HG02970 (cell line): ENCODE data around the gene ULBP1.
"Not testable (repeated sequence)": the region's sequence is repeated elsewhere in the genome, so short reads cannot be mapped to it uniquely, and the experiment has no call there.

Experiments
- ATAC-seq: cut with Tn5 transposase; IDR thresholded peaks from one replicate; pipeline ENCODE4 v1.9.1; 2021; ENCODE audit warnings: mild to moderate bottlenecking, moderate library complexity, moderate number of reproducible peaks; ENCODE audit not compliant: unreplicated experiment, low FRiP score

Gene ULBP1

GRCh38 chr6:149931501-149931900, 32.2 kb upstream of the ULBP1 start:
- no peak for ATAC-seq

- ATAC-seq = no peak
Observed at GRCh38 chr6:149933036-149933435, 30.7 kb upstream of the ULBP1 start.

- no peak for ATAC-seq
Observed at GRCh38 chr6:149933461-149933860, 30.3 kb upstream of the ULBP1 start.

DNA sequence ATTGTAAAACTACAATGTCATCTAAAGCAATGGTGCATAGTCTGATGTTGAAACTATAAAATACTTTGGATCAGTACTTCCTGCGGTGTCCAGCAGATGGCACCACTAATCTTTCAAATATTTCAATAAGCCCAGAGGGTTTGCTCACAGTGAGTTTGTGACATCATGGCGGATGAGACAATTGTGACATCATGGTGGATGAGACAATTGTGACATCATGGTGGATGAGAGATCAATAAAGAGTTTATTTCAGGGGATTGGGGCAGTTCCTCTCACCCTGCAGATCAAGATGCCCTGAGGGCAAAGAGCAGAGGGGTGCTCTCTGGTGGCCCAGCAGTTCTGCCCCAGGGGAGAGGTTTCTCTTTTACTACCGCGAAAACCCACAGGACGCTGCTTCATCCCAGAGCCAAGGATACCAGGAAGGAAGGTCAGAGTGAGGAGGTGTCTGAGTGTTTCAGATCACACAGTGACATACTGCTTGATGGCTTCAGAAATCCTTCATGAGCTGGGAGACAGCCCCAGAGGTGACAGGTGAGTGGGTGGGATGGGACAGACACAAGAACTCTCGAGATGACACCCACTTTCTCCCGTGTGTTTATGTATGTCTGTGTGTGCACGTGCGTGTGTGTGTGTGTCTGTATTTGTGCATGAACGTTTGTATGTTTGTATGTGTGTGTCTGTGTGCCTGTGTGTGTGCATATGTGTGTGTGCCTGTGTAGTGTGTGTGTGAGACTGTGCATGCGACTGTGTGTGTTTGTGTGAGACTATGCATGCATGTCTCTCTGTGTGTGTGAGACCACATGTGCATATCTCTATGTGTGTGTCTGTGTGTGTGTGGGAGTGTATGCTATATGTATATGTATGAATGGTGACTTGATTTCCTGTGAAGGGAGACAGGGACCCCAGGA, 29.2 kb upstream of the ULBP1 start:
- no peak for ATAC-seq

- no peak for ATAC-seq
Observed at GRCh38 chr6:149935246-149935645, 28.5 kb upstream of the ULBP1 start.

DNA sequence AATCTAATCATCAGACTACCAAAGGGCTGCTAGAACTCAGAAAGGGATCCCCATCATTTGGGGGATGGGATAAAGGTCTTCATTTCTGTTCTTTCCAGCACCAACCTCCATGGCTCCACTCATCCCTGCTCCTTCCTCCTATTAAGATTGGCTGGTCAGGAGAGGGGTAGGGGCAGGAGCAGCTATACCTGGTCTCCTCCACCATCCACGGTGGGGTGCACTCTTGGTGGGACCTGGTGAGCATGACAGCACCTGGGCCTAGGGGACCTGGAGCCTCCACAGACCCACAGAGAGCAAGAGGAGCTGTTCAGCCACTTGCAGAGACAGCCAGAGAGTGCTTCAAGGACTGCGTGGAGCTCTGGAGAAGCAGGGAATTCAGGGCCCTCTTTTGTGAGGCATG, 28.1 kb upstream of the ULBP1 start:
- no peak for ATAC-seq

- ATAC-seq = no peak
Observed at GRCh38 chr6:149936743-149937142, 27.0 kb upstream of the ULBP1 start.

DNA sequence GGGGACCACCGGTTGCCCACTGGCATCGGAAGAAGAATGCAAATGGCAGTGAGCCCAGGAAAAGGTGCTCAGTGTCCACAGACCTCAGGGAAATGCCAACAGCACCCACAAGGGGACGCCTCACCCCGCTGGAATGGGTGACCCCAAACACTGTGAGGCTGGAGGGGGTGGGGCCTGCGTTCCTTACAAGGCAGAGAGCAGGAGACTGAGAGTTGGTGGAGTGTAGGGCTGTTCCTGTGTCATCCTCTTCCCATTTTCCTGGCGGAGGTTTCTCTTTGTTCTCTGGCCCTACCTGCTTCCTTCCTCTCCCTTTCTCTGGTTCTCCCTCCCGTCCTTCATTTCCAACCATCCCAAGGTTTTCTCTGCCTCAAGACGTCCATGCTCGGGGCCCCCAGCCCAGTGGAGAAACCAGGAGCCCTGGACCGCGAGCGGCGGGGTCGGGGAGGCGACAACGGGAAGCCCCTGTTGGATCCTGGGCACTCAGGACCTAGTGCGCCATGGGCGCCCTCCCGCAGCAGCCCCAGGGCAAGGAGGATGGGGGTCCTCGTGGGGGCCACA, 25.7 kb upstream of the ULBP1 start:
- ATAC-seq = not testable (repeated sequence)

GRCh38 chr6:149938571-149939355, 25.0 kb upstream of the ULBP1 start:
- peak; percentile 67 for ATAC-seq

DNA sequence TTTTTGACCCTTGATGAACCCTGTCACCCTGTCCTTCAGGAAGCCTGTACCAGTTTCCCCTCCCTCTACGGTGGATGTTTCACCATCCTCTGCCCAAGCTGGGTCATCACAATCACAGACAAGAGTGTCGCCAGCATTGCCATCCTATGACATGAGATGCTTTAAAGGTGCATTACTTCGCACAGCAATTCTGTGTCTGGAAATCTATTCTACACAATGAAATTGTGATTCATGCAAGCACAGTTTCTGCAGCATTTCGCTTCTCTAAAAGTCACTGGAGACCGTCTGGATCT, 24.4 kb upstream of the ULBP1 start:
- no peak for ATAC-seq

DNA sequence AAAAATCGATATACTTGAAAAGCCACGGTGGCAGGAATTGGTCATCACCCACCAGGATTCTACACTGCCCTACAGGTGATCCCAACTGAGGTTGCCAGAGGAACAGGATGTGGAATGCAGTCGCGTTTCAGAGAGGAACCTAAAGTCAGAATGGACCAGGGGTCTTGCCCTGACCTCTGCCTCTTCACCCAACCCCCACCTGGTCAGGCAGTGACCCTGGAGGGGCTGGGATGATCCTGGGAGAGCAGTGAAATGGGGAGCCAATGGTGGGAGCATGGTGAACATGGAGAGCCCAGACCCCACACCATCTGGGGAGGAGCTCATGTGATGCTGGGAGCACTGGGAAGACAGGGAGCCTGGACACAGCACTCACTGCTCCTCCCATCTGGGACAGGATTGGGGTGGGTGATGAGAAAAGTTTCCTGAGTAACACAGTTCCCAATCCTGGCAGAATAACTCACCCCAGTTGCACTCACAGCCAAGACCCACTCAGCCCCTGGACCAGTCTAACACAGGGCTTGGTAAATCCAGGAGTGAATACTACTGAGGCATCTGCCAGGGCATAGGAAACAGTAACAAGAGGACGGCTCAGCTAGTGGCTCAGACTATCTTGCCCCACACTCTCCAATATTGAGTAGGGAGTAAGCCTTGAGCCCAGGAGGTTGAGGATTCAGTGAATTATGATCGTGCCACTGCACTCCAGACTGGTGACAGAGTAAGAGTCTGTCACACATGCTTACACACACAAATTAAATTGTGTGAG, 23.7 kb upstream of the ULBP1 start:
- ATAC-seq = no peak

DNA sequence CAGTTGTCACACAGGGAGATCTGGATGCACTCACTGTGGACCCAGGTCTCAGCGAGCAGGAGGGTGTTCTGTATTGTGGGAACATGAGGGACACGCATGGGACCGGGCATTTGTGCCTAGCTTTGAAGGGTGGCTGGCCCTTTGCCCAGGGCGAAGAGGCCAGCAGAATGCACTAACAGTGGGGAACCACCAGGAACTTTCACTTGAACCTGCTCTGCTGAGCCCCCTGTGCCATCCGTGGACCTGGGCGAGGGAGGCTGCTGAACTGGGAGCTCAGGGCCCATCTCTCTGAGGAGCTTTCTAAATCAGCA, 23.1 kb upstream of the ULBP1 start:
- ATAC-seq = no peak

DNA sequence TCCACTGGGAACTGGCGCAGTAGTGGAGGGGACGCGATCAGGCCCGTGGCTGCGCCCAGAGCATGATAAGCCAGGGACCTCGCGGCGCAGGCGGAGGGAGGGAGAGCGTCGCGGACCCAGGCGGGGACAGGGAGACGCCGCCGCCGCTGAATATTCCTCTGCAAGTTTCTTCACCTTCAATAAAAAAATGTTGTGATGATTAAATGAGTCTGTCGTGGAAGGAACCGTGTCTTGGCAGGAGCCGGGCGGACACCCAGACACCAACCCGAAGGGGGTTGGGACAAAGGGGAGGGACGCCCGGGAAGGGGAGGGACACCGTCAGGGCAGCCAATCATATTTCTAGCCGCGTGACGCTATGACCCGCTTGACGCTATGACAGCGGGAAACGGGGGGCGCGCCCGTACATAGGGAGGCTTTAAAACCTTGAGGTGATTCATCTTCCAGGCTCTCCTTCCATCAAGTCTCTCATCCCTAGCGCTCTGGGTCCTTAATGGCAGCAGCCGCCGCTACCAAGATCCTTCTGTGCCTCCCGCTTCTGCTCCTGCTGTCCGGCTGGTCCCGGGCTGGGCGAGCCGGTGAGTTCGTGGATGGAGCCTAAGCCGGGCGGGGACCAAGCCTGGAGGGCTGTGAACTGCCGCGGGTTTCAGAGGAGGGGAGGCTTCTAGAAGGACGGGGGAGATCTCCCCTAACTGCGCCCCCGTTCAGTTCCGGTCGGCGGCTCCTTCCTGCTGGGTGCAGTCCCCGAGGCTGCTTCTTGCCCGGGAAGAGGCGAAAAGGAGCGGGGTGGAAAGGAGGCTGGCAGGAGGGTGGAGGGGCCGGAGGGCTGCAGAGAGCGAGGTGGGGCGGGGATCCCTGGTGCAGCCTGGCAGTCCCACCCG, 21.9 kb upstream of the ULBP1 start, which contains the start of gene ULBP2:
Gene ULBP2, plus strand, starts transcription at position 432 of the 878 bp plus-strand sequence. Its CDS starts 59 bp downstream, at position 491.
- ATAC-seq = no peak

- no peak for ATAC-seq
Observed at GRCh38 chr6:149942461-149942829, 21.3 kb upstream of the ULBP1 start.

DNA sequence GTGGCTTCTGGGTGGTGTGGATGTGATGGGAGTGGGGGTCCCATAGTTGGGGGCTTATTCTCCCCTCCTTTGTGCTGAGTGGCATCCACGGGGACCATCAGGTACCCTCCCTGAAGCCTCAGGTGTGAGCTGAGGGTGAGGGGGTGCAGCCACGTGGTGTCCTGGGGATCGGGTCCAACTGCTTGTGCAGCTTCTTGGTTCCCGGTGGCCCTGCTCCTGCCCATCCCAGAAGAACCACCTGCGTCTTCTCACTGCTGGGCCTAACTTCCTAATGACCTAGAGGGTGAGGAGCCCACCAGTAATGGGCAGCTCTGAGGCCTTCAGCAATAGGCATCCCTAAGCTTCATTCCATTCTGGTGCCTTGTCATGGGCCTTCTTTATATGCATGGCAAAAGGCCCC, 20.4 kb upstream of the ULBP1 start:
- ATAC-seq = not testable (repeated sequence)

DNA sequence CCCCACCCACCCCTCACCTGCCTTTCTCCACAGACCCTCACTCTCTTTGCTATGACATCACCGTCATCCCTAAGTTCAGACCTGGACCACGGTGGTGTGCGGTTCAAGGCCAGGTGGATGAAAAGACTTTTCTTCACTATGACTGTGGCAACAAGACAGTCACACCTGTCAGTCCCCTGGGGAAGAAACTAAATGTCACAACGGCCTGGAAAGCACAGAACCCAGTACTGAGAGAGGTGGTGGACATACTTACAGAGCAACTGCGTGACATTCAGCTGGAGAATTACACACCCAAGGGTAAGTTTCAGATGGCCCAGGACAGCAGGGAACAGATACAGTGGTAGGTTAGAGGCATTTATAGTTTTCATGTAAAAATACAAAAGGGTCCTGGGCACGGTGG, 18.5 kb upstream of the ULBP1 start:
- ATAC-seq = not testable (repeated sequence)

DNA sequence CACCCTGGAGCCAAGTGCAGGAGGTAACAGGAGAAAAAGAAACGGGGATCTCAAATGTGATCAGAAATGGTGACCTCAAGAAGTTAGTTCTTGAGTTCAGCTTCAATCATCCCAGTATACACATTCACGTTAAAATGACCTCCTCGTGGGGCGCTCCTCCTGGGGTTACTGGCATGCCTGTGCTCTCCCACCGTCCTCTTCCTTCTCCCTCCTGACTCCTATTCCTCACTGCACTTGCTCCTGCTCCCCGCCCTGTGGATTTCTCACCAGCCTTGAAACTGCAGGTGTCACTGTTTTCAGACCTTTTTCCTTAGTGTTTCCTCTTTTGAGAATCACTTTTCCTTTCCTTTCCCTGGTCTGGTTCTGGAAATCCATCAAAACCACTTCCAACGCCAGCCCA, 17.1 kb upstream of the ULBP1 start:
- ATAC-seq = not testable (repeated sequence)

GRCh38 chr6:149947533-149947932, 16.2 kb upstream of the ULBP1 start:
- ATAC-seq = not testable (repeated sequence)

DNA sequence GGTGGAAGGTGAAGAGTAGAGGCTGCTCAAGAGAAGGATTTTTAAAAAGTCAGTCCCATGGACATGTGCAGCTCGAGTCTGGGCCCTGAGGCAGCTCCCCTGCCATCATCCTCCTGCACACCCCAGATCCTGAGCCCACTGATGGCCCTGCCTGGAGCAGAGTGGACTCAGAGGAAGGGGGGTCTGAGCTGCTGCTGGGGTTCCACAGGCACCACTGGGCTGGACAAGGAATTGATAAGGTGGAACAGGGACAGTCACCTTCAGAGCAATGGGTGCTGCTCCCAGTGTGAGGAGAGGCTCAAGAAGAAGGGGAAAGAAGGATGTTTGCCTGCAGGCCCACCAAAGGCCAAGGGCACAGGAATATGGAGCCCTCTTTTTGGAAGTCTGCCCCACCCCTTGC, 15.7 kb upstream of the ULBP1 start:
- ATAC-seq = no peak

- ATAC-seq = no peak
Observed at GRCh38 chr6:149948616-149949015, 15.1 kb upstream of the ULBP1 start.
